Activated CD4-positive, alpha-beta T cell treated with anti-CD3 and anti-CD28 coated beads, Interleukin-2, Interleukin-6, amounts not matched to agents 100 ng/mL and 50 ng/mL, durations not matched to agents 16 hours and 8 hours (primary cell): ENCODE measurements around the gene ZNF165.
A peak's percentile ranks its signal among the peaks of the same experiment; 100 is the strongest.
"Not testable (repeated sequence)": the region's sequence is repeated elsewhere in the genome, so short reads cannot be mapped to it uniquely, and the experiment has no call there.

Experiments
- DNase-seq: peaks from one replicate; pipeline ENCODE4 v3.0.0-alpha.2; 2020

The ZNF165 gene

DNA sequence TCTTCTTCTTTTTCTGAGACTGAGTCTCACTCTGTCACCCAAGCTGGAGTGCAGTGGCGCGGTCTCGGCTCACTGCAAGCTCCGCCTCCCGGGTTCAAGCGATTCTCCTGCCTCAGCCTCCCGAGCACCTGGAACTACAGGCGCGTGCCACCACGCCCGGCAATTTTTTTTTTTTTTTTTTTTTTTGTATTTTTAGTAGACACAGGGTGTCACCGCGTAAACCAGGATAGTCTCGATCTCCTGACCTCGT is at the start of gene ZNF165:
TSS of gene ZNF165 (plus strand) at position 188 of the 250 bp plus-strand sequence. CDS start 4,913 bp downstream, outside the sequence.
- not testable (repeated sequence) for DNase-seq

DNA sequence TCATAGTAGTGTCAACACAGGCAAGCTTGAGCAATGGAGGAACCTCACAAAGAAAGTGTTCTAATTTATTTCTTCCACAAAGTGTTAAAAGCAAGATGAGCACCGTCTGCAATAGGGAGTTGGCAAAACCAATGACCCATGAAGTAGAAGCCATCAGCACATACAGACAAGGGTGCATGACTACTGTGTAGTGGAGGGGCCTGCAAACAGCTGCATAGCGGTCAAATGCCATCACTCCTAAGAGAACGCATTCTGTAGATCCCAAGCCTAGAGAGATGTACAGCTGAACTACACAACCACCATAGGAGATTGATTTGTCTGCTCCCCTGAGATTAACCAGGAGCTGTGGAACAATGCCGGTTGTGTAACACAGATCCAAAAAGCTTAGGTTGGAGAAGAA is 26.8 kb upstream of the ZNF165 start:
- no peak for DNase-seq

DNA sequence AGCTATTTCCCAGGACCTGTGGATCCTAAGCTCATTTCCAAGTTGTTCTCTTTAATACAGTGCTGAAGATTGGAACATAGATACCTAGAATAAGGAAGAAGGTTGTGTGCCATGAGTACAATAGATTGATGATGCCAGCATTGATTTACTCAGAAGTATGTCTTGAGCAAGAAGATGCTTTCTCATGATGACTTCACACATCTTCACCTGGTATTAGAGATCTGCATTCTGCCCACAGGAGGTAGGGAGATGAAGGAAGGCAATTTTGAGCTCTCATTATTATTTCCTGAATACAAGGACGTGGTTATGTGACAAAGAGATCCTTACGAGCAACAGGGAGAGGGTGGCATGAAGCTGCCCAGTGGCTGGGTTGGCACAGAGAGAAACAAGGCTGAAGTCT is 20.0 kb upstream of the ZNF165 start:
- DNase-seq: no peak

DNA sequence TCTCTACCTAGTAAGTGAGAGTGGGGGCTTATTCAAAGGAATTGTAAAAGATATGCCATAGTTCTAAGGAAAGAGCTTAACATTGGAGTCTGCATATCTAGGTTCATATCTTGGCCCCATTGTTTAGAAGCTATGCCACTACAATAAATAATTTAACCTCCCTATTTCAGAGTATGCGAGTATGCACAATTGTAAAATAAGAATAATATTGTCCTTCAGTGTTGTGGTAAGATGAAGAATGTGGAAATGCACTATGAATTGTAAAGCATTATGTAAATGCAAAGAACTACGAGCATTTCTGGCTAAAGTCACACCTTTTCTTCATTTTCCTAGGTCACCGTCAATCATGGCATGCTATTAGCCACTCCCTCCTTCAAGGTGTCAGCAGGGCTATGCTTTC is 16.1 kb upstream of the ZNF165 start:
- DNase-seq: no peak

DNA sequence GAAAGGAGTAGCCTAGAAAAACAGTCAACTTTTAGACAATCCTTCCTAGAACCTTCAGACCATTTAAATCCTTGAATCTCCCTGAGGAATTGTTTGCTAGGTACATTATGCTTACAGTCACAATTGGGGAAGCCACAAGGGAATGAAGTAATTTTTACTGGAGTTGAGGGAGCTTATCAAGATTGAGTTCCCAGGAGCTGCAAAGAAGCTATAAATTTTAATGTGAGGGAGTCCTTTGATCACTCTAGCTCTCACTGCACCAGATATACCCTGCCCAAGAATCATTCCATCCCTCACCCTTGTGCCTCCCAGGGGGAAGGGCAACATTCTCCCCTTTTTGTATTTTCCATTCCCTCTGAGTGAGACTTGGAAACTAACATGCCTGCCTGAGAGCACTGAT is 12.3 kb upstream of the ZNF165 start:
- DNase-seq: no peak

DNA sequence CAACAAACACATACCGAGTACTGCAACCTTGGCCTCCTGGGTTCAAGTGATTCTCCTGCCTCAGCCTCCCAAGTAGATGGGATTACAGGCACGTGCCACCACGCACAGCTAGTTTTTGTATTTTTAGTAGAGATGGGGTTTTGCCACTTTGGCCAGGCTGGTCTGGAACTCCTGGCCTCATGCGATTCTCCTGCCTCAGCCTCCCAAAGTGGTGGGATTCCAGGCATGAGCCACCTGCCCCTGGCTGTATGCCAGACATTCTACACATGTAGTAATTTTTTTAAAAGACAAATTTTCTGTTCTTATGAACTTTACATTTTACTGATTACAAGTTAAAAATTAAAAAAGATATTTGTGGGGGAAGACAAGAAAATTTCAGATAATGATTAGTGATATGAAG is 9.4 kb upstream of the ZNF165 start:
- not testable (repeated sequence) for DNase-seq

DNA sequence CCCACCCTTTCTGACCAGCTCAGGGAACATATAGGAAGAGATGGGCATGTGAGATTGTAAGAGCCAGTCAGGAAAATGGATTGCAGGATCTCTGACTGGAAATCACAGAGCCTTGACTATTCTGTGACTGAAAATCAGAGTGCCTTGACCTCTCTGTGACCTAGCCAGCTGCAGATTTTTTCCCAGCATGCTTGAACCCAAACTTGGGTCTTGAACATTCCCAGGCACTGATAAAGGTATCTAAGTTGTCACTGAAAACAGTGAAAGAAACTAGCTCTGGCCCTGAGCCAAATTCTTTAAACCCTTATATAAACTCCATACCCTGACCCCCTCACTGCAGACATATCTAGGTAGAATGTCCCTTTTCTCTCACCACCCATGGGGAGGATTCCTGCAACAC is 2.3 kb upstream of the ZNF165 start:
- no peak for DNase-seq

DNA sequence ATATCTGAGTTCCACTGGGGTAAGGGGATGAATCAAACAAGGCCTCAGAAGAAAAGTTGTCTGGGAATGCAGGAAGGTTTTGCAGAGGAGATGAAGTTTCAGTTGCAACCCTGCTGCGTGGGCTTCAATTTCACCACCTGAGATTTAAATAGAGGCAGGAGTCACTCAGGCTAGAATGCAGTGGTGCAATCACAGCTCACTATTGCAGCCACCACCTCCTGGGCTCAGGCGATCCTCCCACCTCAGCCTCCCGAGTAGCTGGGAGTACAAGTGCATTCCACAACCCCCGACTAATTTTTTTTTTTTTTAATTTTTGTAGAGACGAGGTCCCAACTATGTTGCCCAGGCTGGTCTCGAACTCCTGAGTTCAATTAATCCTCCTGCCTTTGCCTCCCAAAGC is 1.5 kb upstream of the ZNF165 start:
- no peak for DNase-seq

DNA sequence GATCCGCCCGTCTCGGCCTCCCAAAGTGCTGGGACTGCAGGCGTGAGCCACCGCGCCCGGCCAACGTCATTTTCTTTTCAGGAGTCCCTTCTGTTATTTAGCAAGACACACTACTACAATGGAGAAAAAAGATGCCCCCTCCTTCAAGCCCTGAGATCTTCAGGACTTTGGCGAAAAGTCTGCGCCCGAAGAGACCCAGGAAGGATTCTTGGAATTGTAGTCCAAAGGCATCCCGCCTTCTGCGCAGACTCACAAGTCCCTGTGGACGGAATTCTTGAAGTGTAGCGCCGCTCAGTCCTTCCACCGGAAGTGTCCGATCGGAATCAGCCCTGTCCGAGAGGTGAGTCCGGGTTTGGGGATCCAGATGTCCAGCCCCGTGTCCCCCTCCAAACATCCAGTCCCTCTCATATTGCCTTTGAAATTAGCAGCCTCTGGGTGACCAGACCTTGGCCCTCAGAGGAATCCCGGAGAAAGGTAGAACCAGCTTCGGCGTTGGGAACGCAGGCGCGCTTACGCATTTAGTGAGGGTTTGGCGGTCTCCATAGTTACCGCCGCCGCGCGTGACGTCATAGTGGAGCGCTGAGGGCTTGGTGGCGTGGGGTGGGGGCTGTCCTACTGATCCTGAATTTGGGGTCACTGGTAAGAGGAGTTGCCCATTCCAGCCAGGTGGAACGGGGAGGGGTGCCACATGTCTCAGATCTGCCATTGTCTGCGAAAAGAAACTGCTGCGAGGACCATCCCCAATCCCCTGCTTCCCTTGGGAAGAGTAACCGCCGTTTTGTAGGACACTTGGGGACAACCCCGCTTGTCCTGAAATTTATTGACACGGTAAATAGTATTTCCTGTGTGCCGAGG is 490 bp downstream of the ZNF165 start:
- DNase-seq: peak; percentile 92

DNA sequence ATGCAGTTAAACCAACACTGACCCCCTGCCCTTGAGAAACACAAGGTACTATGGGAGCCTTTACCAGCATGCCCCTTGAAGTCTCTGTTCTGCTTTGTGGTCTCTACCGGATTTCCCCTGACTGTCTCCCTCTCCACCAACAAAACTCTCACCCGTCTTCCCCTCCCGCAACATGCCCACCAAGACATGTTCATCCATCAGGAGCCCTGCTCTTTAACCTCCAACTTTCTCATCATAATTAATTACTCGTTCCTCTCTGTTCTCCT is 1.1 kb downstream of the ZNF165 start:
- peak; percentile 5 for DNase-seq

DNA sequence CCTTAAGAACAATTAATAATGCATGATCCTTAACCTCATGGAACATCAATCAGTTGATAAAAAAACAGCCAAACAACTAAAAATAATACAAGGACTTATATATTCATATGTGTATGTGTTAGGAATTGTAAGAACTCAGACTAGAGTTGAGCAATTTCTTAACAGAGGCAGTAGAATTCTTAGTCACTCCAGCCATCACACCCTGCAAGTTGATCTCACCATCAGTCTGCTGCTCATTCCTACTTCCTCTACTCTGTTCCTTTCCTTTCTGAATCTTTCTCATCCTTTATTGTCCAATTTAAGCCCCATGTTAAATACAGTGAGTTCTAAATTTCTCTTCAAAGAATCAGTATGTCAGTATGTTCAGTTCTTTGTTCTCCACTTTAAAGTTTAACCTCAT is 2.6 kb downstream of the ZNF165 start:
- no peak for DNase-seq

DNA sequence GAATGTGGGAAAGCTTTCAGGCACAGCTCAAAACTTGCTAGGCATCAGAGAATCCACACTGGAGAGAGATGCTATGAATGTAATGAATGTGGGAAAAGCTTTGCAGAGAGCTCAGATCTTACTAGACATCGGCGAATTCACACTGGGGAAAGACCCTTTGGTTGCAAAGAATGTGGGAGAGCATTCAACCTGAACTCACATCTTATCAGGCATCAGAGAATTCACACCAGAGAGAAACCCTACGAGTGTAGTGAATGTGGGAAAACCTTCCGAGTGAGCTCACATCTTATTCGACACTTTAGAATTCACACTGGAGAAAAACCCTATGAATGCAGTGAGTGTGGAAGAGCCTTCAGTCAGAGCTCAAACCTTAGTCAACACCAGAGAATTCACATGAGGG is 8.7 kb downstream of the ZNF165 start:
- no peak for DNase-seq

DNA sequence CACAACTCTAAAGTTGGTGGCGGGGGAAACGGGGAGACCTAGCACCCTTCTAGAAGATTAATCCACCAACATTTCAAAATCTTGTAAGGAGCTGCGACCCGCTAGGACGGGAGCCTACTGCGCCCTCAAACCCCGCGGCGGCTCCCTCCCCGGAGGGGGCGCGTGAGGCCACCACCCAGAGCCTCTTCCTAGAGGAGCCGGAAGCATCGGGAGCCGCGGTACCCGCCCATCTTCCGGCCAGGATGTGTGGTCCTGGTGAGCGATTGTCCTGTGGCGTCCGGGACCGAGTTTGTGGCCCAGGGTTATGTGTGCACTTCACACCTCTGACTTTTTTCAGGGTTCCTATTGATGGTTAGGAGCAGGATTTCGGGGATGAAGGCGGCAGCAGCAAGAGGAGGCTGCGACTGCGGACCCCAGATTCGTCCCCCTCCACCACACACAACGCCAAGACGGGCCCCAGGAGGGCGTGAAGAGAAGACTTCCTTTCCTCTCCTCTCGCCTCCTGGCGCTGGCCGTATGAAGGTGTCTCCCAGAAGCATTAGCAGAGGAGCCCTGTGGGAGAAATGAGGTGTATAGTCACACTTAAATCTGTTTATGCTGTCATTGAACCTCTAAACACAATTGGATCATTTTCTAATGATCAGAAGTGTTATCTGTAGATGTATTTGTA is 10.7 kb downstream of the ZNF165 start:
- DNase-seq: no peak

DNA sequence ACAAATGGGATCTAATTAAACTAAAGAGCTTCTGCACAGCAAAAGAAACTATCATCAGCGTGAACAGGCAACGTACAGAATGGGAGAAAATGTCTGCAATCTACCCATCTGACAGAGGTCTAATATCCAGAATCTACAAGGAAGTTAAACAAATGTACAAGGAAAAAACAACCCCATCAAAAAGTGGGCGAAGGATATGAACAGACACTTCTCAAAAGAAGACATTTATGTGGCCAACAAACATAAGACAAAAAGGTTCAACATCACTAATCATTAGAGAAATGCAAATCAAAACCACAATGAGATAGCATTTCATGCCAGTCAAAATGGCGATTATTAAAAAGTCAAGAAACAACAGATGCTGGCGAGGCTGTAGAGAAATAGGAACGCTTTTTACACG is 21.9 kb downstream of the ZNF165 start:
- DNase-seq: not testable (repeated sequence)

DNA sequence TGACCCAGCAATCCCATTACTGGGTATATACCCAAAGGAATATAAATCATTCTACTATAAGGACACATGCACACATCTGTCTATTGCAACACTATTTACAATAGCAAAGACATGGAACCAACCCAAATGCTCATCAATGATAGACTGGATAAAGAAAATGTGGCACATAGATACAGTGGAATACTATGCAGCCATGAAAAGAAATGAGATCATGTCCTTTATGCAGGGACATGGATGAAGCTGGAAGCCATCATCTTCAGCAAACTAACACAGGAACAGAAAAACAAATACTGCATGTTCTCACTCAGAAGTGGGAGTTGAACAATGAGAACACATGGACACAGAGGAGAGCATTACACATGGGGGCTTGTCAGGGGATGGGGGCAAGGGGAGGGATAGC is 22.3 kb downstream of the ZNF165 start:
- DNase-seq: not testable (repeated sequence)

DNA sequence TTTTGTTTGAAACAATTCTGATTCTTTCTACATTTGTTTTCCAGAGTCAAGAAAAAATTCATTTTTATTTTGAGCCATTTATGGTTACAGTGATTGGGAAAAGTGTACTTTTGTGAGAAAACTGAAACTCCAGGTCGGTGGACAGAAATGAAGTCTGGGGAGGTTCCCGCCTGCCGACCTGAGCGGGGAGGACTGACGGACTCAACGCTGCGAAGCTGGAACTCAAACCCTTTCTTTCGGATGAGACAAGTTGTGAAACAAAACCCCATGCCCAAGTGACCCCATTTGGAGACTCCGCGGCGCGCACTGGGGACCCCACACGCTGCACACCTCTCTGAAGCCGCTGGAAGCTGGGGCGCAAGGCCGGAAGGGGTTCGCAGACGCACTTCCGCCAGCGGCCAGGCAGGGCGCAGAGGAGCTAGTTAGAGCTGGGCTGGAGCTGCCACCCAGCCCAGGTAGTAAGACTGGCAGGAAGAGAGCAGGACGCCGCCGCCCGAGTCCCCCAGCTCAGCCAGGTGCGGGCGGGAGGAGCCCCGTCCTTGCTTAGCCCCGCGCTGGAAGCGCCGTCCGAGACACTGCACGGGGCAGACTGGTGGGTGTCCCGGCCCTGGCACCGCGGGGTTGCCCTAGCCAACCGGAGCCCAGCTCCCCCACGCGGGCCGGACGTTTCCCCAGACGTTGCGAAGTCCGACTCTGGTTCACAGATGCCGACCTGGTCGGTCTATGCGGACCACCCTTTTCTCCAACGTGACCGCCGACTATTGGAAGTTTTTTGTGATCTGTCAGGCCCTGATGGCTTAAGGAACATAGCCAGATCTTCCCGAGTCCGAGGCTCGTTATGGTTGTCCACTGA is 24.2 kb downstream of the ZNF165 start:
- peak; percentile 89 for DNase-seq

DNA sequence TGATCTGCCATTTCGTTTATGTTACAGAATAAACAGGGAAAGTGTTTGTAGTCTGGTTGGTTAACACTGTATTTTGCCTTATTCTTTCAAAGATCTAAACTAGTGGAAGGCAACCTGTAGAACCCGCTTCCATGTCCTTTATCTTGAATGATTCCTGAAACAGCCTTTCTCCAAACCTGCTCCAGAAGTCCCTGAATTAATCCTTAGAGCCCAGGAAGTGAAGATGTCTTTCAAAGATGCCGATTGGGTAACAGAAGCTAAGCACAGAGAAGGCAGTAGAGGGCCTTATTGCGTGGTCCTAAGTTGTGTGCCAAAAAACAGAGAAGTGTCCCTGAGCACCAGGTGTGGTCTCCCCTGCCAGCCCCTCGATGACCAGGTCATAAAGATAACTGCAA is 24.9 kb downstream of the ZNF165 start:
- DNase-seq: no peak

DNA sequence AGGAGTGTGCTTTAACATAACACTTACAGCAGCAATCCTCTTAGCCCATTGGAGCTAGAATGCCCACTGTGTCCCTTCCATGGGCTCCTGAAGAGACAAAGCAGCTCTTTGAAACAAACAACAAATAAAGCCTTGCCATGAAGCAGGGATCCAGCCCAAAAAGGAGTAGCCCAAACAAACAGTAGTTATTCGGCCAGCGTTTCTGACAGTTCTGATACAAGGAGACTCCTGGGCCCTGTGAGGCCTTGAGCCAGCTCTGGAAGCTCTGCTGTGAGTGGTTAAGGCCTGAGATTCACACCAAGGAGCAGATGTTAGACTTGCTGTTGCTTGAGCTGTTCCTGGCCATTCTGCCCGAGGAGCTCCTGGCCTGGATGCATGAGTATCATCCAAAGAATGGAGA is 27.1 kb downstream of the ZNF165 start:
- DNase-seq: no peak

DNA sequence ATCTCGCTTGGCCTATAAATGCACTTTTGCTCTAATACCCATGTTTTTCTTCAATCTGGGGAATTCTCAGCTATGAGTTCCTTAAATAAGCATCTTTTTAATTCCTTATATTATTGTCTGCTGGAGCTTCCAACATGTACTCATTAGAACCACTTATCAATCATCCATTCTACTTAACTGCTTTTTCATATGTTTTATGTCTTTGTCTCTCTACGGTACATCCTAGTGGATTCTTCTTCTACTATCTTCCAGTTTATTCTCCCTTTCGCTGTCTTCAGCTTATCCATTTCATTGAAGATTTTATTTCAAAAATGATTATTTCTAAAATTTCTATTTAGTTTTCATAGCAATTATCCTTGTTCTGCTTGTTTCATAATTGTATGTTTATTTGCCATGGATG is 31.6 kb downstream of the ZNF165 start:
- no peak for DNase-seq

DNA sequence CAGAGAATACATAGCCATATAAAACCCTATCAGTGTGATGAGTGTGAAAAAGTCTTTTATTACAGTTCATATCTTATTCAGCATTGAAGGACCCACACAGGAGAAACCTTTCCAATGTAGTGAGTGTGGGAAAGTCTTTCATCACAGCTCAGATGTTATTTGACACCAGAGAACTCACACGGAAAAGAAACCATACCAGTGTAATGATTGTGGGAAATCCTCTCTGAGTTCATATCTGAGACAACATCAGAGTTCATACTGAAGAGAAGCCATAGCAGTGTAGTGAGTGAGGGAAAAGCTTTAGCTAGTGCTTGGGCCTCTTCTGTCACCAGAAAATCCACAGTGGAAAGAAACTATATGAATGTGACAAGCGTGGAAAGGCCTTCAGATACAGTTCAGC is 35.4 kb downstream of the ZNF165 start:
- DNase-seq: no peak

DNA sequence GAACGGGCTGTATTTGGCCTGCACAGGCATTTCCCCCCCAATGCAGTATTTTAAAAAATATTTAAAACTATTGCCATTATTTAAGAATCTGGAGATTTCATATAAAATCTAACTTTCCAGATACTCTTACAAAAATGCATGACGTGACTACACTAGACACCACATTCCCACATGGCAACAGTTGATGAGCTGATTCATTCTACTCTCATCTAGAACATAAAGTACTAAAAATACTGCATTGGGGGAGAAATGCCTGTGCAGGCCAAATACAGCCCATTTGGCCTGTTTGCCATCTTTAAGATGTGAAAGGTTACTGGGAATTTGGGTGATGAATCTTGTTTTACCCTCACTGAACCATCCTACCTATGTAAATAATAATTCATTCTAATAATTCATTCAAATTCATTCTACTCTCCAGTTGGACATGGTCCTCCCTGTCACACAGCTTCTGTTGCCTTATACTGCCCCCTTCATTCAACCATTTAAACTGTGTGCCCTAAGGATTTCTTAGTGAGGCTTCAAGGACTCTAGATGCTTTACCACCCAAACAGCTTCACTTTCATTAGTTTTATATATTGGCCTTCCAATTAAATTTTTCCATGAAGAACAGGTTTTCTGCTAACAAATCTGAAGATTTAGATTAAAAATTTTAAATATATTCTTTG is 37.1 kb downstream of the ZNF165 start:
- DNase-seq: no peak

DNA sequence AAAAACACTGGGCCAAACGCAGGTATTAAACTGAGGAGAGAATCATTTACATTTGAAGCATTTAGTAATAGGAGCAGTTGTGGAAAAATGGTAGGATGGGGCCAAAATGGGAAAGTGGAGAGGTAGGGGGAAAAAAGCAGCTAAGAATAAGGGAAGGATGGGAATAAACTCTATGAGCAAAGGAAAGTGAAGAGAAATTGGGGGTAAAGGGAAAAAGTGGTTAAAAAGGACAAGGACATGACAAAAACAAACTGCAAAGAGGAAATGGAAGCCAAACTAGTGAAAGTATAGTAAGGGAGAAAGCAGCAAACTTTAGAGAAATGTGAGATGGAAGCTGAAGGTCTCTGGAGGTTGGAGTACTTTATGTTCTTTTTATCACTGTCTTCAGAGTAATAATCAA is 37.8 kb downstream of the ZNF165 start:
- no peak for DNase-seq

DNA sequence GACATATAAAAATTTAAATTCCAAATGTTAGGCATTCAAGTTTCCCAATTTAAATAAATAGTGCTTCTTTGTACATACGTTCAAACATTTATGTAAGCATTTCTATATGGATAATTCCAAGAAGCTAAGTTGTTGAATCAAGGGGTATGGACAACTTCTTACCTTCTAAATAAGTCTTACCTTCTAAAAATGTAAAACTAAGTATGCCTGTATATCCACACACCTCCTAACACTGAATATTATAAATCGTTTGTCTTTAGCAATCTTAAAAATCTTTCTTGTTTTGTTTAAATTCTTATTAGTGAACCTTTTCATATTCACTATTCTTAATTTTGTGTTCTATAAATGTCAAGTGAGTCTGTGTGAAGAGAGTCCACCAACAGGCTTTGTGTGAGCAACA is 41.5 kb downstream of the ZNF165 start:
- no peak for DNase-seq

DNA sequence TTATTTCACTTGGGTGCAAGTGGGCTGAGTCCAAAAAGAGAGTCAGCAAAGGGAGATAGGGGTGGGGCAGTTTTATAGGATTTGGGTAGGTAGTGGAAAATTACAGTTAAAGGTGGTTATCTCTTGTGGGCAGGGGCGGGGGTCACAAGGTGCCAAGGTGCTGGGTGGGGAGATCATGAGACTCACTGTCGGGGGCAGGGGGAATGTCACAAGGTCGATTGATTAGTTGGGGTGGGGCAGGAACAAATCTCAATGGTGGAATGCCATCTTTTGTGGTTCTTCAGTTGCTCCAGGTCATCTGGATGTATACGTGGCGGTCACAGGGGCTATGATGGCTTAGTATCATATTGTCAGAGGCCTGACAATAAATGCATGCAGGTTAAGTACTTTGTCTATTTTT is 41.9 kb downstream of the ZNF165 start:
- DNase-seq: not testable (repeated sequence)
